H9 (cell line): ENCODE measurements around the gene MN1. TPM values are rescaled to one million over a fixed set of nuclear protein-coding genes. Genes with fewer than 3 reads are reported as not detected.

Experiments
- DNase-seq: peaks from one replicate; pipeline ENCODE4 v3.0.0-alpha.2; 2017
- H2AFZ ChIP-seq: one replicate; pipeline ENCODE4 v1.6.1; 2013; ENCODE audit warnings: mild to moderate bottlenecking, low read length, control low read depth, moderate library complexity
- H2AK5ac ChIP-seq: 2 replicates; pipeline ENCODE4 v1.6.1; 2013; ENCODE audit warnings: low read length, control low read depth, mixed read lengths; ENCODE audit not compliant: insufficient read length
- H2BK120ac ChIP-seq: one replicate; pipeline ENCODE4 v1.6.1; 2013; ENCODE audit warnings: low read depth, mild to moderate bottlenecking, low read length, control low read depth, inconsistent platforms; ENCODE audit not compliant: poor library complexity, severe bottlenecking
- H2BK12ac ChIP-seq: 2 replicates; pipeline ENCODE4 v1.6.1; 2013; ENCODE audit warnings: low read length, control low read depth, mixed read lengths, low read depth; ENCODE audit not compliant: insufficient read length
- H2BK15ac ChIP-seq: 2 replicates; pipeline ENCODE4 v1.6.1; 2013; ENCODE audit warnings: low read depth, low read length, control low read depth
- H2BK20ac ChIP-seq: one replicate; pipeline ENCODE4 v1.6.1; 2013; ENCODE audit warnings: low read depth, mild to moderate bottlenecking, low read length, control low read depth, inconsistent platforms; ENCODE audit not compliant: poor library complexity, severe bottlenecking
- H2BK5ac ChIP-seq: 2 replicates; pipeline ENCODE4 v1.6.1; 2013; ENCODE audit warnings: low read length, control low read depth, mixed read lengths; ENCODE audit not compliant: insufficient read length
- H3K14ac ChIP-seq: 2 replicates; pipeline ENCODE4 v1.6.1; 2013; ENCODE audit warnings: low read length, control low read depth; ENCODE audit not compliant: insufficient read depth
- H3K18ac ChIP-seq: 2 replicates; pipeline ENCODE4 v1.6.1; 2013; ENCODE audit warnings: low read depth, mild to moderate bottlenecking, mixed read lengths, low read length, control low read depth; ENCODE audit not compliant: insufficient read length
- H3K23ac ChIP-seq: 2 replicates; pipeline ENCODE4 v1.6.1; 2013; ENCODE audit warnings: low read length, control low read depth, mixed read lengths, low read depth; ENCODE audit not compliant: insufficient read length
- H3K23me2 ChIP-seq: 2 replicates; pipeline ENCODE4 v1.6.1; 2013; ENCODE audit warnings: low read depth, mild to moderate bottlenecking, mixed read lengths, low read length, control low read depth; ENCODE audit not compliant: insufficient read length, poor library complexity, severe bottlenecking
- H3K27ac ChIP-seq: 2 replicates; pipeline ENCODE4 v1.5.1; 2013; ENCODE audit warnings: low read length, control low read depth, mixed read lengths, low read depth; ENCODE audit not compliant: insufficient read length
- H3K27me3 ChIP-seq: 2 replicates; pipeline ENCODE4 v1.6.1; 2013; ENCODE audit warnings: low read length, control low read depth, inconsistent platforms; ENCODE audit not compliant: insufficient read depth
- H3K4ac ChIP-seq: 2 replicates; pipeline ENCODE4 v1.6.1; 2013; ENCODE audit warnings: low read depth, mild to moderate bottlenecking, control low read depth, inconsistent platforms, low read length, moderate library complexity
- H3K4me1 ChIP-seq: 2 replicates; pipeline ENCODE4 v1.6.1; 2013; ENCODE audit warnings: low read length, control low read depth, inconsistent platforms; ENCODE audit not compliant: insufficient read depth
- H3K4me2 ChIP-seq: 2 replicates; pipeline ENCODE4 v1.6.1; 2013; ENCODE audit warnings: low read length, control low read depth, mixed read lengths; ENCODE audit not compliant: insufficient read length, insufficient read depth
- H3K56ac ChIP-seq: 2 replicates; pipeline ENCODE4 v1.6.1; 2013; ENCODE audit warnings: low read depth, mild to moderate bottlenecking, mixed read lengths, low read length, control low read depth; ENCODE audit not compliant: insufficient read length
- H3K79me1 ChIP-seq: 2 replicates; pipeline ENCODE4 v1.6.1; 2013; ENCODE audit warnings: low read depth, mild to moderate bottlenecking, moderate library complexity, low read length, control low read depth, inconsistent platforms; ENCODE audit not compliant: insufficient read depth, poor library complexity, severe bottlenecking
- H3K79me2 ChIP-seq: 2 replicates; pipeline ENCODE4 v1.6.1; 2013; ENCODE audit warnings: low read length, control low read depth, inconsistent platforms; ENCODE audit not compliant: insufficient read depth
- H3K9ac ChIP-seq: 2 replicates; pipeline ENCODE4 v1.6.1; 2013; ENCODE audit warnings: low read length, control low read depth, mixed read lengths; ENCODE audit not compliant: insufficient read length; ENCODE audit errors: extremely low read depth
- H3K9me3 ChIP-seq: one replicate; pipeline ENCODE4 v1.6.1; 2013; ENCODE audit warnings: low read depth, low read length, inconsistent platforms; ENCODE audit not compliant: control insufficient read depth
- H3T11ph ChIP-seq: one replicate; pipeline ENCODE4 v1.6.1; 2013; ENCODE audit warnings: mild to moderate bottlenecking, low read length, control low read depth, inconsistent platforms
- H4K20me1 ChIP-seq: one replicate; pipeline ENCODE4 v1.6.1; 2013; ENCODE audit not compliant: control insufficient read depth, insufficient read length, insufficient read depth
- H4K5ac ChIP-seq: 2 replicates; pipeline ENCODE4 v1.6.1; 2013; ENCODE audit warnings: low read depth, mild to moderate bottlenecking, mixed read lengths, low read length, control low read depth; ENCODE audit not compliant: insufficient read length
- H4K8ac ChIP-seq: replicated peaks from 2 replicates; pipeline ENCODE4 v1.6.1; 2013; ENCODE audit warnings: low read length, control low read depth, mixed read lengths, low read depth; ENCODE audit not compliant: insufficient read length
- H4K91ac ChIP-seq: 2 replicates; pipeline ENCODE4 v1.6.1; 2013; ENCODE audit warnings: low read depth, mild to moderate bottlenecking, moderate library complexity, mixed read lengths, low read length, control low read depth; ENCODE audit not compliant: insufficient read length
- H3K27ac Mint-ChIP-seq, 3 experiments: 2 replicates in 2 of 3; 3 replicates in 1 of 3; pipeline ENCODE4 v1.8.0; 2020 to 2021; ENCODE audit warnings: mixed read lengths in 3 of 3, mild to moderate bottlenecking in 1 of 3, moderate library complexity in 1 of 3
- H3K27me3 Mint-ChIP-seq: 2 replicates; pipeline ENCODE4 v1.8.0; 2021; ENCODE audit warnings: low read depth, mild to moderate bottlenecking, moderate library complexity, mixed read lengths
- H3K36me3 Mint-ChIP-seq, 3 experiments: 2 replicates in 2 of 3; 3 replicates in 1 of 3; pipeline ENCODE4 v1.8.0; 2020 to 2021; ENCODE audit warnings: low read depth in 3 of 3, mixed read lengths in 3 of 3; ENCODE audit not compliant: insufficient read depth in 1 of 3
- H3K4me1 Mint-ChIP-seq, 2 experiments: 2 replicates each; pipeline ENCODE4 v1.8.0; 2020; ENCODE audit warnings: mixed read lengths in 2 of 2
- H3K4me3 Mint-ChIP-seq, 2 experiments: 2 replicates in 1 of 2; 3 replicates in 1 of 2; pipeline ENCODE4 v1.8.0; 2020 to 2021; ENCODE audit warnings: mild to moderate bottlenecking in 2 of 2, mixed read lengths in 2 of 2, moderate library complexity in 1 of 2
- H3K9me3 Mint-ChIP-seq, 2 experiments: 2 replicates in 1 of 2; 3 replicates in 1 of 2; pipeline ENCODE4 v1.8.0; 2020; ENCODE audit warnings: mild to moderate bottlenecking in 2 of 2, mixed read lengths in 2 of 2, moderate library complexity in 1 of 2
- WGBS: extraction: QIAGEN DNeasy Blood & Tissue Kit; methylation state at CpG from one replicate; pipeline ENCODE4 v1.1.7; 2013; ENCODE audit warnings: missing lambda C conversion rate, low lambda C conversion rate, mixed read lengths; ENCODE audit not compliant: insufficient read length; ENCODE audit errors: extremely low coverage; 5-methylcytosine and 5-hydroxymethylcytosine counted together
- total RNA-seq: library from RNA; stranded (reverse); gene quantifications from 2 replicates; pipeline ENCODE4 v1.2.1, GENCODE V29; 2021
- TF ChIP-seq, protein P1 (sequence below): fragments of 200-600 bp; sonication (generic); conservative IDR thresholded peaks from 3 replicates; pipeline ENCODE4 v1.8.0; 2021; ENCODE audit warnings: antibody characterized with exemption, mild to moderate bottlenecking

Gene MN1
- total RNA-seq, 1 experiment from 2014 or later = 2.8 TPM

DNA sequence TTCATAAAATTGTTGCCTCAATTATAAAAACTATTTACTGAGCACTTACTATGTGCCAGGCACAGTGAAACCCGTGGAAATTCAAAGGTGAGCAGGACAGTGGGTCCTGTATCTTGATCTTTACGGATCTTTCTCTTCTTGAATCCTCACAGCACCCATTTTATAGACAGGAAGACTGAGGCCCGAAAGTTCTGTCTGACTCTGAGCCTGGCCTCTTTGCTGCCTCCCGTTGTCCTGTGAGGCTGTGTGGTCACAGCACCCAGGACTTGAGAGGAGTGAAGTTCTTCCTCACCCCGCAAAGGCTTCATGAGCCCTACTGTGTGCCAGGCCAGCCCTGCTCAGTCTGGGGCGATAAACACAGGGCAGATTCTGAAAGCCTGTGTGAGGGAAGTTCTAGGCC is 13.4 kb upstream of the MN1 start:
- H3K4me1 Mint-ChIP-seq = peaks cover 18% of the 10 kb centered on the region in 2 experiments
- Histone ChIP-seq H3K79me2 (no peaks in the 10 kb centered on the region), H2BK12ac (no peak overlapping the region), H4K20me1 (no peaks in the 10 kb centered on the region), H3K79me1 (no peaks in the 10 kb centered on the region), H2BK120ac (no peak overlapping the region), H3K4ac (no peak overlapping the region; the same call in 1 of the 2 replicates), H3K4me1 (no peaks in the 10 kb centered on the region), H3K9me3 (no peaks in the 10 kb centered on the region), H3K9ac (no peak overlapping the region), H3K14ac (no peak overlapping the region), H3K27ac (no peak overlapping the region), H3K23me2 (no peaks in the 10 kb centered on the region), H2BK15ac (no peak overlapping the region), H4K91ac (no peak overlapping the region), H3K23ac (no peak overlapping the region), H3T11ph (no peak overlapping the region), H2BK5ac (no peak overlapping the region), H2BK20ac (no peak overlapping the region), H3K27me3 (no peaks in the 10 kb centered on the region), H4K8ac (no peak overlapping the region), H2AK5ac (no peak overlapping the region), H3K18ac (no peak overlapping the region), H3K4me2 (no peak overlapping the region), H2AFZ (no peak overlapping the region), H4K5ac (no peak overlapping the region), H3K56ac (peak overlapping the region; percentile 46)
- DNase-seq = no peak
- no CpG with 5 or more reads among the region's 6 CpGs for WGBS
- peaks cover 0 to 2% of the 10 kb centered on the region in 2 experiments; a peak in 1 of 5 replicates for H3K9me3 Mint-ChIP-seq
- TF ChIP-seq, protein P1, sequence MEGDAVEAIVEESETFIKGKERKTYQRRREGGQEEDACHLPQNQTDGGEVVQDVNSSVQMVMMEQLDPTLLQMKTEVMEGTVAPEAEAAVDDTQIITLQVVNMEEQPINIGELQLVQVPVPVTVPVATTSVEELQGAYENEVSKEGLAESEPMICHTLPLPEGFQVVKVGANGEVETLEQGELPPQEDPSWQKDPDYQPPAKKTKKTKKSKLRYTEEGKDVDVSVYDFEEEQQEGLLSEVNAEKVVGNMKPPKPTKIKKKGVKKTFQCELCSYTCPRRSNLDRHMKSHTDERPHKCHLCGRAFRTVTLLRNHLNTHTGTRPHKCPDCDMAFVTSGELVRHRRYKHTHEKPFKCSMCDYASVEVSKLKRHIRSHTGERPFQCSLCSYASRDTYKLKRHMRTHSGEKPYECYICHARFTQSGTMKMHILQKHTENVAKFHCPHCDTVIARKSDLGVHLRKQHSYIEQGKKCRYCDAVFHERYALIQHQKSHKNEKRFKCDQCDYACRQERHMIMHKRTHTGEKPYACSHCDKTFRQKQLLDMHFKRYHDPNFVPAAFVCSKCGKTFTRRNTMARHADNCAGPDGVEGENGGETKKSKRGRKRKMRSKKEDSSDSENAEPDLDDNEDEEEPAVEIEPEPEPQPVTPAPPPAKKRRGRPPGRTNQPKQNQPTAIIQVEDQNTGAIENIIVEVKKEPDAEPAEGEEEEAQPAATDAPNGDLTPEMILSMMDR = no peak
- peaks cover 0 to 2% (median 0%) of the 10 kb centered on the region in 3 experiments; a peak in 1 of 7 replicates for H3K36me3 Mint-ChIP-seq
- no peak overlapping the region for H3K27ac Mint-ChIP-seq
- no peak overlapping the region for H3K4me3 Mint-ChIP-seq
- peaks cover 13% of the 10 kb centered on the region for H3K27me3 Mint-ChIP-seq
